ENCODE measurements around the gene EDAR. TPM values are rescaled to one million over a fixed set of nuclear protein-coding genes. Genes with fewer than 3 reads are reported as not detected.

EDAR gene
- polyA plus RNA-seq, 1 donor (not counting 4 experiments of a cell fraction or from before 2014, with no cell fraction given): 0.21 TPM

DNA sequence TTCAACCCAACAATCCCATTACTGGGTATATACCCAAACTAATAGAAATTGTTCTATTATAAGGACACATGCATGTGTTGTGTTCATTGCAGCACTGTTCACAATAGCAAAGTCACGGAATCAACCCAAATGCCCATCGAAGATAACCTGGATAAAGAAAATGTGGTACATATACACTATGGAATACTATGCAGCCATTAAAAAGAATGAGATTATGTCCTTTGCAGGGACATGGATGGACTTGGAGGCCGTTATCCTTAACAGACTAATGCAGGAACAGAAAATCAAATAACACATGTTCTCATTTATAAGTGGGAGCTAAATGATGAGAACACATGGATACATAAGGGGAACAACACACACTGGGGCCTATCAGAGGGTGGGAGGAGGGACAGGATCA, 136.6 kb downstream of the EDAR start:
- H3K4me2 ChIP-seq (ENCODE audit: control insufficient read depth, extremely low read depth, insufficient read depth, low read depth, low read length): no peak overlapping the region
- no peaks in the 10 kb centered on the region for H3K79me2 ChIP-seq (ENCODE audit: control insufficient read depth, insufficient read depth, low read length)
- FAIRE-seq (no peak), DNase-seq (ENCODE audit: low read depth, low spot score) (no peak)
- no peak overlapping the region for H3K9ac ChIP-seq (ENCODE audit: control insufficient read depth, extremely low read depth, insufficient read depth, low read length)
- no peak overlapping the region for H2AFZ ChIP-seq (ENCODE audit: control insufficient read depth, low read length)
- no peaks in the 10 kb centered on the region for H3K9me1 ChIP-seq (ENCODE audit: control insufficient read depth, extremely low read depth, insufficient read depth, low read length)
- no peaks in the 10 kb centered on the region for H3K9me3 ChIP-seq (ENCODE audit: control insufficient read depth, low read depth, low read length)
- no peaks in the 10 kb centered on the region for H3K27me3 ChIP-seq (ENCODE audit: control insufficient read depth, extremely low read depth, insufficient read depth, low read length)
- dilution Hi-C loops (cut with MboI; ENCODE audit: extremely low pct_ligation_motif_present, low sequenced_read_pairs): no loop called here
- H3K27ac ChIP-seq (ENCODE audit: control insufficient read depth, insufficient read depth, low read length): no peak overlapping the region
- H3K4me1 ChIP-seq (ENCODE audit: control insufficient read depth, extremely low read depth, insufficient read depth, low read length): peaks cover 7% of the 10 kb centered on the region
- H4K20me1 ChIP-seq (ENCODE audit: control insufficient read depth, extremely low read depth, insufficient read depth, low read length): no peaks in the 10 kb centered on the region
- no peak overlapping the region for H3K4me3 ChIP-seq (ENCODE audit: control insufficient read depth in 2 of 3, extremely low read depth in 1 of 3, insufficient read depth in 2 of 3, low read depth in 1 of 3, low read length in 3 of 3)
- TF ChIP-seq EZH2 (IDR thresholded peaks at IDR 0.05; ENCODE audit: low read length): no peak
- TF ChIP-seq, protein P1, sequence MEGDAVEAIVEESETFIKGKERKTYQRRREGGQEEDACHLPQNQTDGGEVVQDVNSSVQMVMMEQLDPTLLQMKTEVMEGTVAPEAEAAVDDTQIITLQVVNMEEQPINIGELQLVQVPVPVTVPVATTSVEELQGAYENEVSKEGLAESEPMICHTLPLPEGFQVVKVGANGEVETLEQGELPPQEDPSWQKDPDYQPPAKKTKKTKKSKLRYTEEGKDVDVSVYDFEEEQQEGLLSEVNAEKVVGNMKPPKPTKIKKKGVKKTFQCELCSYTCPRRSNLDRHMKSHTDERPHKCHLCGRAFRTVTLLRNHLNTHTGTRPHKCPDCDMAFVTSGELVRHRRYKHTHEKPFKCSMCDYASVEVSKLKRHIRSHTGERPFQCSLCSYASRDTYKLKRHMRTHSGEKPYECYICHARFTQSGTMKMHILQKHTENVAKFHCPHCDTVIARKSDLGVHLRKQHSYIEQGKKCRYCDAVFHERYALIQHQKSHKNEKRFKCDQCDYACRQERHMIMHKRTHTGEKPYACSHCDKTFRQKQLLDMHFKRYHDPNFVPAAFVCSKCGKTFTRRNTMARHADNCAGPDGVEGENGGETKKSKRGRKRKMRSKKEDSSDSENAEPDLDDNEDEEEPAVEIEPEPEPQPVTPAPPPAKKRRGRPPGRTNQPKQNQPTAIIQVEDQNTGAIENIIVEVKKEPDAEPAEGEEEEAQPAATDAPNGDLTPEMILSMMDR (optimal IDR thresholded peaks at IDR 0.05 in 1 of 3, IDR thresholded peaks at IDR 0.05 in 1 of 3, conservative IDR thresholded peaks at IDR 0.05 in 1 of 3; ENCODE audit: extremely low read depth in 1 of 3, insufficient read depth in 2 of 3, low read length in 3 of 3): no peak
- H3K36me3 ChIP-seq (ENCODE audit: control insufficient read depth in 2 of 2, extremely low read depth in 1 of 2, insufficient read depth in 2 of 2, low read length in 2 of 2): peaks cover 2% of the 10 kb centered on the region in 2 experiments

DNA sequence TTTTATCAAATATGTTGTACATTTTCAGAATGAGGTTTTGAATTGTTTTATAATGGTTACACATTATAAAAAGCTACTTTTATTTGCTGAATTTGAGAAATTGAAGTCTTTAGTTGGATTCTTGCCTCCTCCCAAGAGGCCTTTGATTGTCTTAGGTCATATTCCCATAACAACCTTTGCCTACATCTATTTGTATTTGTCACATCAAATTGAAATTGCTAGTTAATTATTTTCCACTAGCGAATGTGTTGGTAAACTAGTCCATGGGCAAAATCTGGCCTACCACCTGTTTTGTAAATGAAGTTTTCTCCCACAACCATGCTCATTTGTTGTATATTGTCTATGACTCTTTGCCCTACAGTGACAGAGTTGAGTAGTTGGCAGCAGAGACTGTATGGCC, 142.0 kb downstream of the EDAR start:
- H2AFZ ChIP-seq (ENCODE audit: control insufficient read depth, low read length): no peak overlapping the region
- dilution Hi-C loops (cut with MboI; ENCODE audit: extremely low pct_ligation_motif_present, low sequenced_read_pairs): no loop called here
- no peaks in the 10 kb centered on the region for H3K79me2 ChIP-seq (ENCODE audit: control insufficient read depth, insufficient read depth, low read length)
- DNase-seq (ENCODE audit: low read depth, low spot score): no peak
- no peaks in the 10 kb centered on the region for H4K20me1 ChIP-seq (ENCODE audit: control insufficient read depth, extremely low read depth, insufficient read depth, low read length)
- no peak overlapping the region for H3K27ac ChIP-seq (ENCODE audit: control insufficient read depth, insufficient read depth, low read length)
- H3K4me3 ChIP-seq (ENCODE audit: control insufficient read depth in 2 of 3, extremely low read depth in 1 of 3, insufficient read depth in 2 of 3, low read depth in 1 of 3, low read length in 3 of 3): no peak overlapping the region
- no peaks in the 10 kb centered on the region for H3K9me3 ChIP-seq (ENCODE audit: control insufficient read depth, low read depth, low read length)
- H3K4me2 ChIP-seq (ENCODE audit: control insufficient read depth, extremely low read depth, insufficient read depth, low read depth, low read length): no peak overlapping the region
- peaks cover 2% of the 10 kb centered on the region in 2 experiments for H3K36me3 ChIP-seq (ENCODE audit: control insufficient read depth in 2 of 2, extremely low read depth in 1 of 2, insufficient read depth in 2 of 2, low read length in 2 of 2)
- FAIRE-seq: no peak
- no peak overlapping the region for H3K9ac ChIP-seq (ENCODE audit: control insufficient read depth, extremely low read depth, insufficient read depth, low read length)
- H3K27me3 ChIP-seq (ENCODE audit: control insufficient read depth, extremely low read depth, insufficient read depth, low read length): no peaks in the 10 kb centered on the region
- no peak for TF ChIP-seq EZH2 (IDR thresholded peaks at IDR 0.05; ENCODE audit: low read length)
- TF ChIP-seq, protein P1 (optimal IDR thresholded peaks at IDR 0.05 in 1 of 3, IDR thresholded peaks at IDR 0.05 in 1 of 3, conservative IDR thresholded peaks at IDR 0.05 in 1 of 3; ENCODE audit: extremely low read depth in 1 of 3, insufficient read depth in 2 of 3, low read length in 3 of 3): no peak
- peaks cover 7% of the 10 kb centered on the region for H3K4me1 ChIP-seq (ENCODE audit: control insufficient read depth, extremely low read depth, insufficient read depth, low read length)
- H3K9me1 ChIP-seq (ENCODE audit: control insufficient read depth, extremely low read depth, insufficient read depth, low read length): no peaks in the 10 kb centered on the region
